ENCODE measurements around the gene CSRP1.
A peak's percentile ranks its signal among the peaks of the same experiment; 100 is the strongest.
"Not testable (repeated sequence)": the region's sequence is repeated elsewhere in the genome, so short reads cannot be mapped to it uniquely, and the experiment has no call there.

CSRP1 gene

DNA sequence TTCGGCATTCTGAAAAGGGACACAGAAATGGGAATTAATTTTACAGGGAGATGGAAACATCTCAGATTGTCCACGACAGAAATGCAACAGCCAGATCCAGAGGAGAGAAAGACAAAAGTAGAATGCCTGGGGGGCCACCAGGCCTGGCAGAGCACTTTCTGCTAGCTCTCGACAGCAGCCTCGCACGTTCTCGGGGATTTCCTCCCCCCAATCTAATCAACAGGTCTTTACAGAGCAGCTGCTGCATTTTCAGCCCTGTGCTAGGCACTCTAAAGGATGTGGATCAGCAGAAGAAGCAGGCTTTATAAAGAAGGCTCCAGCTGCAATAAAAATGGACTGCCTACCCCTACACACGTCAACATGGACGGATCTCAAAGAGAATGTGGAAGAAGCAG is 10.6 kb downstream of the CSRP1 start:
- no peak for DNase-seq (ENCODE audit: low read depth in 2 of 2)

DNA sequence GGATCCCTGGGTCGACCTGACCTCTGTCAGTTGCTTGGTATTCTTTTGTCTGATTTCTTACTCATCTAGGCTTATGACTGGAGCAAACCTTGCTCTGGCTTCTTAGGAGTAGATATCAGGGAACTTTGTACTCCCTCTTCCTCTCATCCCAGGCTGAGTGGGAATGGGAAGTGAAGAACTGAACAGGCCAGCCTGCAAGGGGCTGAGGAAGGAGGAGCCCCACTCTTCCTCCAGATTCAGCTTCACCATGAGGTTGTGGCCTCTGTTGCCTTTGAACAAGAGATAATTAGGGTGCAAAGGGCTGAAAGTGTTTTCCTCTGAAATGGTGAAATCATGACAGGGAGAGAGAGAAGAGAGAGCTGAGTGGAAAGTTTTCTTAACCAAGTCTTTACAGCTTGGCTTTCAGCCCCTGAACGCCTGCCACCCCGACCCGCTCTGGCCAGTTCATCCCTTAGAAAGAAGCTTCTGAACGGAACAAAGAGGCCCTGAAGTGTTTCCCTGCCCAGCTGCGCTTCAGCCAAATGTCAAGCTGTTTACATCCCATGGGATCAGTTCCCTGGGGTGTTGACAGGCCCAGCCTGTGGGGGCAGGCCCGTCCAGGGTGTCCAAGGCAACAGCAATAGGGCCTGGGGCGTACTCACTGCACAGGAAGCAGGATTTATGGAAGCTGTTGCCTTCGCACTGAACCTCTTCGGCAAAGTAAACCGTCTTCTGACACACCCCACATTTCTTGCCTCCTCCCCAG is 11.2 kb downstream of the CSRP1 start:
- DNase-seq (ENCODE audit: low read depth in 2 of 2), result no peak

DNA sequence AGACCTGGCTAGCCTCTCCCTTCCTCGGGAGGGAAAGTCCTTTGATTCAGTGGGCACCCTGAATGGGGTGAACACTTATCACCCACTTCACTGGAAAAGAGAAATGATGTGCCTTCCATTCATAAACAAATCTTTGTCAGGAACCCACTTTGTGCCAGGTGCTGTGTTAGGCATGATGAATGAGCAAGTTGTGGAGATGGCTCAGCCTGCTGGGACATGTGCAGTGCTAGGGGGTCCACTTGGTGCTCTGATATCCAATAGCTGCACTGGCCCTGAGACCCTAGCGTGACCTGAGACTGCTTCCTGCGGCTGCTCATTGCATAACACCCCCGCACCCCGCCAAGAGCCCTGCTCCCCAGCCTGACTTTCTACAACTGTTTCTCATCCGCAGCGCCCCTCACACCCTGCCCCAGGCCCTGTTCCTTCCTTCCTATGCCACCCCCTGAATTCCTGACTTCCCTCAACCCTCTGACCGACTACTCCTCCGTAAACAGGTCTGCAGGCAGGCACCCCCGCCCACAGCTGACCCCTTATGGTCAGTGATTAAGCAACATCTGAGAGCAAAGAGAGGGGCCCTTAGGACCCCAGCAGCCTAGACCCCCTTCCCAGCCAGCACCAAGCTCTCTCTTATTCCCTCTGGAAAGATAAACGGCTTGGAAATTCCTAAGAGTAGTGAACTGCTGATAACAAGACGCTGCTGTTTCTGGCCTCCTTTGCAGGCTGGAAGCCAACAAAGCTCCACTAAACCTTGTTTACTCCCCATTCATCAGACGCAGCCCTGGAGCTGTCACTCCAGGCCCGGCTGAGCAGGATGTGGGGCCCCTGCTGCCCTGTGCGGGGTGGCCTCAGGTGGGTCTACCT is 12.9 kb downstream of the CSRP1 start:
- no peak for DNase-seq (ENCODE audit: low read depth in 2 of 2)

DNA sequence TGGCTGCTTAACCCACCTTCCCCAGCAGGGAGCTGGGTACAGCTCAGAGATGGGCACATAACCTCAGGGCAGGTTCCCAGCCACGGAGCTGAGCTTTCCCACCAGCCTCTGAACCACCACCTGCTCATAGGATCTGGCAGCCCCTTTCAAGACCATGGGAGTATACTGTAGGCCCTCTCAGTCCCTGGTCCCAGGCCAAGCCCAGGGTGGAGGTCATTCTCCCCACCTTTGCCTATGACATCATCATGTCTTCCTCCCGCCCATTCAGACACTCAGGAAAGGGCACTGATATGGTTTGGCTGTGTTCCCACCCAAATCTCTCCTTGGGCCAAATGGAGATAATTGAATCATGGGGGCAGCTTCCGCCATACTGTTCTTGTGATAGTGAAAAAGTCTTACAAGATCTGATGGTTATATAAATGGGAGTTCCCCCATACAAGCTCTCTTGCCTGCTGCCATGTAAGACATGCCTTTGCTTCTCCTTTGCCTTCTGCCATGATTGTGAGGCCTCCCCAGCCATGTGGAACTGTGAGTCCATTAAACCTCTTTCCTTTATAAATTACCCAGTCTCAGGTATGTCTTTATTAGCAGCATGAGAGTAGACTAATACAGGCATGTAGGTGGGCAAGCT is 13.8 kb downstream of the CSRP1 start:
- DNase-seq (ENCODE audit: low read depth in 2 of 2), result not testable (repeated sequence)

DNA sequence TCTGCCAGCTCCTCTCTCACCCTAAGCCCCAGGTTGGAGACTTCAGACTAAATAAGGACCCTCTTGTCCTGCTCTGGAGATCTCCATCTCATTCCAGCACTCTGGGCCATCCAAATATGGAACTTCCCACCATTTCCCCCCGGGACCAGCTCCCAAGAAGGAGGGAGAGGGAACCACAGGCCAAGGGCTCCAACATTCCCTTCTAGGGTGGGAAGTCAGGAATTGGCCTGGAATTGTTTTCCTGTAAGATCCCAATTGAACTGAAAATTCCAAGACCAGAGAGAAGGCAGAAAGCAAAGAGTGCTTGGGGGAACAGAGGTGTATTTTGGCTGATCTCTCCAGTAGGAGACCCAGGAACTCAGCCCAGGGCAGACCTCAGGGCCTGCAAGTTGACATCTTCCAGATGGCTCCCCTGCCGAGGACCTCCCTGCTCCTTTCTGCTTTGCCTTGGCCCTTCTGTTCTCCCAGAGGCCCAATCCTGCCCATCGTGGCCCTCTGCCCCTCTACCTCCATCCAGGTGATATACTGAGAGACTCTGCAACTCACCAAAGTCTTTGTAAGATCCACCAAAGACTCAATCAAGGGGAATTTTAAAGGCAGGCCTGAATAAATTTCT is 14.9 kb downstream of the CSRP1 start:
- no peak for DNase-seq (ENCODE audit: low read depth in 2 of 2)

DNA sequence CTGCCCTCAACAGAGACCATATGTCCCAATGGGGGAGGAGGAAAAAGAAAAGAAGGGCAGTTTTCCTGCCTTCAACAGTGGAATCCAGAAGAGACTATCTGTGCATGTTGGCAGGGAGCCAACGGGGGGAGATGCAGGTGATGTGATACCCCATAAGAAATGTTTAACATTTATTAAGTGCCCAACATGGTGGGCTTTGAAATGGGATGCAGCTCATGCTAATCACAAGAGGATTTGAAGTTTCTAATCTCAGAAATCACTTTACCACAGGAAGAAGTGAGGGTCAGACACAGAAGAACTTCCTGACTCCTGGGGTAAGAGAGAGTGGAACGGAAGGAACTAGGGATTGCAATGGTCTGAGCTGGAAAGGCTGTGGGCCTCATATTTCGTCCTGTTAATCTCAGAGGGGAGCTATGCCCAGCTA is 16.2 kb downstream of the CSRP1 start:
- DNase-seq (ENCODE audit: low read depth in 2 of 2), result no peak

DNA sequence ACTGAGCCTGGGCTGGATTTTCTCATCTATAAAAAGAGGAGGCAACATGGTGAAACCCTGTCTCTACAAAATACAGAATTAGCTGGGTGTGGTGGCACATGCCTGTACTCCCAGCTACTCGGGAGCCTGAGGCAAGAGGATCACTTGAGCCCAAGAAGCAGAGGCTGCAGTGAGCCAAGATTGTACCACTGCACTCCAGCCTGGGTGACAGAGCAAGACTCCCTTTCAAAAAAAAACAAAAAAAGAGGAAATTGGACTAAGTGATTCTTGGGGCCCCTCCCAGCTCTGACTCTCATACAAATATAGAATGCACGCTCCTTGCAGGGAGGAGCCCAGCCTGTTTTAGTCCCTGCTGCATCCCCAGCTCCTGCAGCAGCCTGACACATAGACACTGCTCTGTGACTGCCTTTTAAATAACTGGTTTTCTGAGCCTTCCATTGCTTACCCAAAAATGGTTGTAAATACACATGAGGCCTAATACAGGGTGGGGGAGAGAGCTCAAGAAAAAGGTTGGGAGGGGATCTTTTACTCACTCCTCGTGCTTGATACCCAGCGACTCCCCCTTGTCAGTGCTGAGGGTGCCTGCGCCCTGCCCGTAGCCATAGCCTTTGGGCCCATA is 17.2 kb downstream of the CSRP1 start:
- no peak for DNase-seq (ENCODE audit: low read depth in 2 of 2)

DNA sequence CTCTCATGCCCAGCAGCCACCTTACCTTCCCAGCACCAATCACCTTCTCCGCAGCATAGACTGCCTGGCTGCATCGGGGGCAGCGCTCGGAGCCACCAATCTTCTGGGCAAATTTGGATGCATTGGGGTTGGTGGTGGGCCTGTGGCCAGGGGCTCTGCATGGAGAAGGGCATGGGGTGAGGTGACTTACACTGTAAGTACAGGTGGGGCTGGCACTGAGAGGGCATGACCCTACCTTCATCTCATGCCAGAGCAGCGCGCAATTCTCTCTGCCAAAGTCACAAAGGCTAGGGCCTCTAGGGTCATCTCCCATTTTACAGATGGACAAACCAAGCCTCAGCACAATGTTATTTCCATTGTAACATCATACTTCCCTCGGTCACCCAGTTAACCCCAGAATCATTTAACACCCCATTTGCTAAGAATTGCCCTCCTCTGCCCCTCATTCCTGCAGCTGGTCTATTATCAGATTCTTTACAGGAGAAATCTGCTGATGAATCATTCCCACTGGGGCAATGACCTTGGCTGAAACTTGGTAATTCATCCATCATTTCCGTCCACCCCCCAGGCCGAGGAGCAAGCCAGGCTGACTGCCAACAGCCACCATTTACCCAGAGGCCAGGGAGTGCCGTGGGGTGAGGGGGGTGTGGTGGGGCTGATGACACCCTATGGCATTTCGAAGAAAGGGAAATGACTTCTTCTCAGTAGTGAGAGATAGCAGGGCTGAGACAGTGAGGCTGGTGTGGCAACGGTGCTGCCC is 17.9 kb downstream of the CSRP1 start:
- no peak for DNase-seq (ENCODE audit: low read depth in 2 of 2)

DNA sequence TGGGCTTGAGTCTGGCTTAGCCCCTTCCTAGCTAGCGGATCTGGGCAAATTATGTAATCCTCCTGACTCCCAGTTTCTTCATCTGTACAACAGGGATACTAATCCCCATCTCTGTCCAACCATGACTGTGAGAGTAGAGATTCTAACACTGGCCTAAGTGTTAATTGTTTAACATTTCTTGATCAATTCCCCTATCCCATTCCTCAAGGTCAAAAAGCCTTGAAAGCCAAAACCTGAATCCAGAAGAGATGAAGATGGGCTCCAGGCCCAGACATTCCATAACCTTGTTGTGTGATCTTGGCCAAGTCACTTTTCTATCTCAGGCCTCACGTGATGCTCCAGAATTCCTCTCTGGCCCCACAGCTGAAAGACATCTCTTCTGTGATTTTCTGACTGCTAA is 19.2 kb downstream of the CSRP1 start:
- no peak for DNase-seq (ENCODE audit: low read depth in 2 of 2)

DNA sequence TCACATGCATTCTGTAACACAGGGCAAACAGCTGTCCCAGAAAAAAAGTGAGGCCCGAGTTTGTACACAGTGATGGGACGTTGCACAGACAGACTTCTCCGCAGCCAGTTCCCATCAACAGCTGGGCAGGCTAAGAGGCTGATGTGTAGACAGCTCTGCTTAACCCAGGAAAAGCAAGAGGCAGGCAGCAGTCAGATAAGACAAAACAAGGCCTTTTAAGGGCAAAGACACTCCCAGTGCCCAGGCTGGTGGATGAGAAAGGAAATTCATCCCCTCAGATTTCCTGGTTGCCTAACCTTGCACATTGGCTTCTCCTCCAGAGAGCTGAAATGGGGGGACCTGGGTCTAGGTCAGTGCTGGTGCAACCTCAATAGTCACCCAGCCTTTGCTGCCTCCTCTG is 20.7 kb downstream of the CSRP1 start:
- DNase-seq (ENCODE audit: low read depth in 2 of 2), result no peak

DNA sequence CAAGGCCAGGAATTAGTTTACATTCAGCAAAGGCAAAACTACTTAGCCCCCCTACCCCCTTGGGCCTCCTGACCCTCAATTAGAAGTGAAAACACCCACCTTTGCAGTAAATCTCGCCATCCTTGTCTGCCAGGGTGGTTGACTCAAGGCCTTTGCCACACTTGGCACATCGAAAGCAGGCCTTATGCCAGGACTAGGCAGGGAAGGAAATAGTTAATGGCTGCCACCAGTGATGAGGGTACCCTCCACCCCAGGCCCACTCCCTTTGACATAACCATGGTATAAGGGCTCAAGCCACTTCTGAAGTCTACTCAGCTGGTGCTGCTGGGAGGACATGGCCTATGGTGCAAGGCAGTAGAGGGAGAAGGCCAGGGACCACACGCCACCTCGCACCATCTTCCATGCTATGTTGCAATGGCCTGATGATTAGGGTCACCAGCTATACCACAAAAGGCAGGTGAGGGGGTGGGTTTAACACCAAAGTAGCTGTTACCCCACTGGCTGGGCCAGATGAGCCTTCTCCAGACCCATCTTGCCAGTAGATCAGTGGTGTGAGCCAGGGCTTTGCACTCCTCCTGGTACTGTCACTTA is 21.6 kb downstream of the CSRP1 start:
- DNase-seq (ENCODE audit: low read depth in 2 of 2), result no peak

DNA sequence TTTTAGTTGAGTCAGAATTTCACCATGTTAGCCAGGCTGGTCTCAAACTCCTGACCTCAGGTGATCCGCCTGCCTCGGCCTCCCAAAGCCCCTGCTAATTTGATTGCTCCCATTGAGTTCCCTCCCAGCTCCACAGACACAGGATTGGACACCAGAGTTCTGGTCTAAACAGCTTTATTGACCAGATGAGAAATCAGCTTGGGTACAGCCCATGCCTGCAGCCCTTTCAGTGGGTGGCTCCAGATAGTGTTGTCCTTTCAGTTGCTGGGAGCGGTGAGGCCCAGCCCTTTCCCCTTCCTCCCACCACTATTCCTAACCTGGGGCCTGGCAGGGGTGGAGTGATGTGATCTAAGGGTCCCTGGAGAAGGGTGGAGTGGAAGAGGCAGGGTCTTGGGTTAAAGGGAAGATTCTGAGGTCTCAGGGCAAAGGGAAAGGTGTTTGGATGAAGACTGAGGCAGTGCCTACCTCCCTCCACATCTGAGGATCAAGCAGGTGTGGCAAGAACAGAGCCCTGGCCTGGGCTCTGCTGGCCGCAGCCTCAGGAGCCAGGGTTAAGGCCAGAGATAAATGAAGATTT is 23.5 kb downstream of the CSRP1 start:
- no peak for DNase-seq (ENCODE audit: low read depth in 2 of 2)

DNA sequence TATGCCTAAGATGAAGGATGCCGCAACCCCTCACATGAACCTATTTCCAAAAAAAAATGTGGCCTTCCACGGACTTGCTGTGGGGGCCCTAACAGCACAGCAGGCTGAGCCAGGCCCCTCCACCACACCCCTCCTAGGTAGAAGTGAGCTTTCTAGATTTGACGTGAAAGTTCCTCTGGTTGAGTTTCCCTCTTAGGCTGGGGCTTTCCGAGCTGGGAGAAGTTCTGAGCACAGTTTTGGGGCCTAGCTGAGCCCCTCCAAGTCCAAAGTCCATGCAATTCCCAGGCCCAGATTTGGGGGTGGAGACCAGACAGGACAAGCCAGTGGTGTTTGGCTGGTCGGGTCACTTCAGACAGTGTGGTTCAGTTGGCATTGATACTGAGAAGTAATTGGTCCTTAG is 24.2 kb downstream of the CSRP1 start:
- no peak for DNase-seq (ENCODE audit: low read depth in 2 of 2)

DNA sequence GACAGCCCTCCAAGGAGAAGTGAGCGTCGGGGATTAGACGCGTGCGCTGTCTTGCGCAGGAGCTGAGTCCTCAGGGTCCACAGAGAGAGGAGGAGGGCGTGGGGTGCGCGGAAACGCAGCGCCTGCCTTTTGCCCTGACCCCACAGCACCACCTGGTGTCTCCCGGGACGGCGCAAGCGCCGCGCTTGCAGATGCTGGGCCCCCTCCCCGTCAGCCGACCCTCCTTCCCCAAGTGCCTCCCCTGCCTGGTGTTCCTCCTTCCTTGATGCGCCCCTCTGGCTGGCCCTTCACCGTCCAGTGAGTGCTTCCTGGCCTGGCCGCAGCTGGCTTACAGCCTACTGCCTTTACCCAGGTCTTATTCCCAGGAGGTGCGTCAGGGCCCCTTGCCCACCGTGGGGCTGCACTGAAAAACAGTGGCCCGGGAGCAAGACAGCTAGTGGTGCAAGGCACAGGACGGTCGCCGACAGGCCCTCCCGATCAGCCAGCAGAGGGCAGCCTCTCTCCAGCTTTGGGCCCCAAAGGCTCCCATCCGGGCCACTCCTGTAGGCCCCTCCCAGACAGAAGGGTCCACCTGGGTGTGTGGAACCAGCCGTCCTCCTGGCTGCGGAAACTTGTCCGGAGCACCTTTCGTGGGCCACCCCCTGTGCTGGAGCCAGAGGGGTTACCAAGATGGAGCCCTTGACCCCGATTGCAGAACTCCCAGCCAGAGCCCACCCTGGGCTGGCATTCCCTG is 25.0 kb downstream of the CSRP1 start:
- DNase-seq (ENCODE audit: low read depth in 2 of 2), result peak; percentile 71 to 73

DNA sequence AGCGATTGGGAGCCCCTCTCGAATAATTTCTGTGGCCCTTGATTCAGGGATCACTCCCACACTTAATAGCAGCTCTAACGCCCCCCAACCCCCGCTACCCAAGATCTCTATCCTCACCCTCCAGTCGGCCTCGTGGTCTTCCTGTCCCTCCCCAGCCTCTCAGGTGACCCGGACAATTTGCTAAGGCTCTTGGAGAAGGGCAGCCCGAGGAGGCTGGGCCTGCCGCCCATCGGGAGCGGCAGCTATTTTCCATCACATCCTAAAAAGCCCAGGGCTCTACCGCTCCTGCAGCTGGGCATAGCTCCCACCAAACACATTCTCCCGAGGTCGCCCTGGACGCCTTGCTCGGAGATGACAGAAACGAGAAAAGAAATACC is 25.9 kb downstream of the CSRP1 start:
- no peak for DNase-seq (ENCODE audit: low read depth in 2 of 2)

DNA sequence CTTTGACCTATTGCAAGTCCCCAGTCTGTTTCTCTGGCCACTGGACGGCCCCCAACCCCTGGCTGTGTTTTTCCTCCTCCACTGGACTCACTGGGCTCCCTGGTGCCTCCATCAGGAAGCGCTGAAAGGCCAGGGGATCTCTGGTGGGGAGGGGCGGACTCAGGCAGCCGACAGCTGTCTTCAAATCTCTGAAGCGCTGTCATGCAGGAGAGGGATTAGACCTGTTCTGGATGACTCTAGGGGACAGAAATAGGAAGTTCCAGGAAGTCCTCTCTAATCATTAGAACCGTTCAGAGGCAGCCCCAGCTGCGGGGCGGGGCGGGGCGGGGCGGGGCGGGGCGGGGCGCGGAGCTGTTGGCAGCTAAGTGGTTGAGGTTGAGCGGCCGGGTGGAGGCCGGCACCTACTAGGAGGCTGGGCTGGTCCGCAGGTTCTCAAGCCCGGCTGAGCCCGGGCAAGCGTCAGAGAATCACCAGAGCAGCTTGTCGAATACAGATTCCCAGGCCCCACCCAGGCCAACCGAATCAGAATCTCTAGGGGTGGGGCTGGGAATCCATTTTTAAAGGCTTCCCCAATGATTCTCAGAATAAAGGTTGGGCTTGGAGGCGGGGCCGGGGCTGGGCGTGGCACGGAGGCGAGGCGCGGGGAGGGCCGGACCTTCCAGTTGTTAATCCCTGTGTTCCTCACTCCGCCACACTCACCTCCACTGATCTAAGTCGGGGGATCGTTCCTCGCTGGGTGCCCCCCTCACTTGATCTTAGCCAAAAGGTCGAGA is 26.5 kb downstream of the CSRP1 start:
- DNase-seq (ENCODE audit: low read depth in 2 of 2), result peak; percentile 35 to 61

DNA sequence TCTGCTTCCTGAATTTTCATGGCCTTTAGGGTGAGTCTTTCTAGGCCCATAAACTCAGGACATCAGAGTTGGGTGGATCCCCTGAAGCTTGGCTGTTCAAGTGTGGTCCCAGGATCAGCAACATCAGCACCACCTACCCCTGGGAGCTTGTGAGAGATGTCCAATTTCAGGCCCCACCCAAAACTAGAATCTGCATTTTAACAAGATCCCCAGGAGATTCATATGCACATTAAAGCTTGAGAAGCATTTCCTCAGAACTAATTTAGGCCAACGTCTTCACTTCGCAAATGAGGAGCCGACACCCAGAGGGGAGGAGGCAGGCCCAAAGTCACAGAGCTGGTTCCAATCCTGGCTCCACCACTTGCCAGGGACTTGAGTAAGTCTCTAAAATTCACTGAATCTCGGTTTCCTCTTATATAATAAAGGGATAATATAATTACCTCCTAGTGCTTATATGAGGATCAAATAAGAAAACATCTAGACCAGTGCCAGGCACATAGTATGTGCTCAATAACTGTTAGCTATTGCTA is 27.7 kb downstream of the CSRP1 start:
- no peak for DNase-seq (ENCODE audit: low read depth in 2 of 2)

DNA sequence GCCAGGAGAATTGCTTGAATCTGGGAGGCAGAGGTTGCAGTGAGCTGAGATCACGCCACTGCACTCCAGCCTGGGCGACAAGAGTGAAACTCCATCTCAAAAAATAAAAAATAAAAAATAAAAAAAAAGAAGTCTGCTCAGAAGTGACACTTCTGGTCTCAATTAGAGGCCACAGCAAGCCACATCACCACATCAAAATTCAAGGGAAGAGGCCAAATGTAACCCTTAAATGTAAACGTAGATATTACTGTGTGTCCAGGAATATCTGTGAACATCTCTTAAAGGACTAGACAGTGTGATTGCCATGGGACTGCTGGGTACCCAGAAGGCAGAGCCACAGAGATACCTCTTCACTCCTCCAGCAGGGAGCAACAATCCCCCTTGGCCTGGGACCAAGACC is 28.3 kb downstream of the CSRP1 start:
- DNase-seq (ENCODE audit: low read depth in 2 of 2), result not testable (repeated sequence)
